ENCODE results near the gene BOK. TPM values are rescaled to one million over a fixed set of nuclear protein-coding genes. Genes with fewer than 3 reads are reported as not detected.
A peak's percentile ranks its signal among the peaks of the same experiment; 100 is the strongest.

BOK gene
- total and polyA plus RNA-seq, 3 donors from 2014 or later: 20.2 to 62.7 (median 52.0) TPM

DNA sequence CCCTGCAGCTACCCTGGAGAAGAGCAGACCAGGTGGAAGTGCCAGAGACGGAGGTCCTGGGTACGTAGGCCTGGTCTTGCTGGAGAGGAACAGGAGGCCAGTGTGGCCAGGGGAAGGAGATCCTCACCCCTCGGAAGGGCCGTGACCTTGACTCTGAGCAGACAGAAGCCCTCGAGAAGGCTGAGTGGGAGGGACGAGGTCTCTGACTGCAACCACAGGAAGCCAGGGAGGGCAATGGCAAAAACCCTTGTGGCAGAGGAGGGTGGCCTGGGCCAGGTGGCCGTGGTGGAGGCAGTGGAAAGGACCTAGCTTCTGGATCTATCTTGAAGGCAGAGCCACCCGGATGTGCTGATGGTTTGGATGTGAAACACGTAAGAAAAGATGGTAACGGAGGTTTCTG is 50.3 kb downstream of the BOK start:
- no peak for TF ChIP-seq POLR2A (IDR thresholded peaks at IDR 0.05)
- TF ChIP-seq, protein P1, sequence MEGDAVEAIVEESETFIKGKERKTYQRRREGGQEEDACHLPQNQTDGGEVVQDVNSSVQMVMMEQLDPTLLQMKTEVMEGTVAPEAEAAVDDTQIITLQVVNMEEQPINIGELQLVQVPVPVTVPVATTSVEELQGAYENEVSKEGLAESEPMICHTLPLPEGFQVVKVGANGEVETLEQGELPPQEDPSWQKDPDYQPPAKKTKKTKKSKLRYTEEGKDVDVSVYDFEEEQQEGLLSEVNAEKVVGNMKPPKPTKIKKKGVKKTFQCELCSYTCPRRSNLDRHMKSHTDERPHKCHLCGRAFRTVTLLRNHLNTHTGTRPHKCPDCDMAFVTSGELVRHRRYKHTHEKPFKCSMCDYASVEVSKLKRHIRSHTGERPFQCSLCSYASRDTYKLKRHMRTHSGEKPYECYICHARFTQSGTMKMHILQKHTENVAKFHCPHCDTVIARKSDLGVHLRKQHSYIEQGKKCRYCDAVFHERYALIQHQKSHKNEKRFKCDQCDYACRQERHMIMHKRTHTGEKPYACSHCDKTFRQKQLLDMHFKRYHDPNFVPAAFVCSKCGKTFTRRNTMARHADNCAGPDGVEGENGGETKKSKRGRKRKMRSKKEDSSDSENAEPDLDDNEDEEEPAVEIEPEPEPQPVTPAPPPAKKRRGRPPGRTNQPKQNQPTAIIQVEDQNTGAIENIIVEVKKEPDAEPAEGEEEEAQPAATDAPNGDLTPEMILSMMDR (IDR thresholded peaks at IDR 0.05): no peak
- intact Hi-C loops (cut with DNase I; ENCODE audit: low total_unique reads): no loop called here
- H3K9me3 ChIP-seq: no peaks in the 10 kb centered on the region
- H3K27me3 ChIP-seq: no peaks in the 10 kb centered on the region
- 69 to 71% methylated on average over 10 of the region's 10 CpGs for WGBS, 2 donors
- no peak for DNase-seq
- H3K27ac ChIP-seq: no peak overlapping the region
- H3K36me3 ChIP-seq (ENCODE audit: low read depth, missing control alignments): no peaks in the 10 kb centered on the region
- no peak overlapping the region for H3K4me3 ChIP-seq
- H3K4me1 ChIP-seq: peaks cover 25% of the 10 kb centered on the region

DNA sequence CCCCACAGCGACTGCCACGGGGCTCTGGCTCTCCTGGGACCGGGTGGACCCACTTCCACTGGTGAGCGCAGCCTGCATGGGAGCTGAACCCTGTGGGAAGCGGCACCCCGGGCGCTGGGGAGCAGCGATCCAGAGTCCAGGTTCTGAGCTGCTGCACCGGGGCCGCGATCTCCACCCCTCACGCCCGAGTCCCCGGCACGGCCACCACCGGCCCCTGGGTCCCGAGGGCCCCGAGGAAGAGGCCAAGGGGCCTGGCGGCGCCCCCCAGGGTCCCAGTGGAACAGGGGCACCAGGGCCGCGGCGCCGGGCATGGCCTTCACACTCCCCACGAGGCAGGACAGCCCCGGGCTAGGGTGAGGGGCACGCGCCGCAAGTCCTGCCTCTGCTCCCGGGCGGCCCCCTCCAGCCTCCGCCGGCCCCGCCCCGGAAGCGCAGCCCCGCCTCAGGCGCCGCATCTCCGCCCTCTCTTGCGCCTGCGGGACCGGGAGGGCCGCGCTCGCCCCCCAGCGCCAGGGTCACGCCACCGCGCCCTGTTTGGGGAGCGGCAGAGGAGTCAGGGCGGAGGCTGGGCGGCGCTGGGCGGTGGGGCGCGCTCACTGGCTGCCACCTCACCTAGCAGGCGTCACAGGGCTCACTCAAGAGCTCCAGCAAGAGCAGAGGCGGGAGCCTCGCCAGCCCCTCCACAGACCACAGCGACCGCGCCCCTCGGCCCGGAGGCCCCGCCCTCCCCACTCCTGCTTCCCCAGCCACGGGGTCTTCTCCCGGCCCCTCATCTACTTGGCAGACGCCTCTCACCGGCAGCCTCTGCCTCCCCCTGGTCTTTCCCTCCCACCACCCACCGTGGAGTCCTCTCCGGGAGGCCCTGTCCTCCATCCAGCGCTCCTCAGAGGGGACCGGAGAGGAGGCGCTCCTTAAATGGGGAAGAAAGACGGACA is 51.6 kb downstream of the BOK start:
- H3K27ac ChIP-seq: peak overlapping the region; percentile 73 to 86
- WGBS, 2 donors: 5 to 14% methylated on average over 29 to 76 of the region's 76 CpGs
- peak overlapping the region; percentile 48 to 66 for H3K4me3 ChIP-seq
- H3K27me3 ChIP-seq: no peaks in the 10 kb centered on the region
- TF ChIP-seq POLR2A (IDR thresholded peaks at IDR 0.05): no peak
- TF ChIP-seq, protein P1 (IDR thresholded peaks at IDR 0.05): peak; percentile 54 to 61 (median 56)
- DNase-seq: peak; percentile 85
- peaks cover 25% of the 10 kb centered on the region for H3K4me1 ChIP-seq
- intact Hi-C loops (cut with DNase I; ENCODE audit: low total_unique reads): no loop called here
- no peaks in the 10 kb centered on the region for H3K36me3 ChIP-seq (ENCODE audit: low read depth, missing control alignments)
- H3K9me3 ChIP-seq: no peaks in the 10 kb centered on the region

- intact Hi-C loops (cut with DNase I; ENCODE audit: low total_unique reads): no loop called here
- H3K36me3 ChIP-seq (ENCODE audit: low read depth, missing control alignments): no peaks in the 10 kb centered on the region
- peak overlapping the region; percentile 73 to 86 for H3K27ac ChIP-seq
- 81 to 91% methylated on average over 12 to 13 of the region's 13 CpGs for WGBS, 2 donors
- TF ChIP-seq, protein P1 (IDR thresholded peaks at IDR 0.05): no peak
- TF ChIP-seq POLR2A (IDR thresholded peaks at IDR 0.05): no peak
- H3K9me3 ChIP-seq: no peaks in the 10 kb centered on the region
- DNase-seq: no peak
- no peaks in the 10 kb centered on the region for H3K27me3 ChIP-seq
- H3K4me3 ChIP-seq: no peak overlapping the region
- peaks cover 25% of the 10 kb centered on the region for H3K4me1 ChIP-seq
Measured at GRCh38 chr2:241611062-241611461, 52.5 kb downstream of the BOK start.

DNA sequence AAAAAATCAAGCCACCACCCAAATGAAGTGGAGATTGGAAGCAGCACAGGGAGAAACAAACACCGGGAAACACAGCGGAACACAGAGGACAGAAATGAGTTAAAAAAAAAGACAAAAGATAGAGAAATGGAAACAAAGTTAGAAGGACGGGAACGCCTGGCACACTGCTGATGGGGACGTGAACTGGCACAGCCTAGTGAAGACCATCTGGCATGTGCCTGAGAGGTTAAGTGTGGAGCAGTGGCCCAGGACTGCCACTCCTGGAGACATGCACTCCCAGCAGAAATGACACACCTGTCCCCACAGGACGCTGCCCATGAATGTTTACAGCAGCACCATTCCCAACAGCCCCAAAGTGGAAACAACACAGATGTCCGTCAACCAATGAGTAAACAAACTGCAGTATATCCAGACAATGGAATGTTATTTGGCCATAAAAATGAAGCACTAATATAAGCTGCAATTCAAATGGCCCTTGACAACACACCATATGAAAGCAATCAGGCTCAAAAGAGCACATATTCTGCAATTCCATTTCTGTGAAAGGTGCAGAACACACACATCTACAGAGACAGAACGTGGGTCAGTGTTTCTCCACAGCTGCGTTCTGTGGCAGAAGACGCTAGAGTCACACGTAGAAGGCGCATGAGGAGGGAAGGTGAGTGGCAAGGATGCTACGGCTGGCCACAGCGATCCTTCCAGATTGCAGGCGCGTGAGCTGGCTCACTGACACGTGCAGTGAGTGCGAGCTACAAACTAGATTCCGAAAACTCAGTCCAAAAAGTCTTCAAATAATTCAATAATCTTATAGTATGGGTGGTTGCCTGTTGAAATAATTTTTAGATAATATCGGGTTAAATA is 53.8 kb downstream of the BOK start:
- Histone ChIP-seq H3K36me3 (ENCODE audit: low read depth, missing control alignments) (no peaks in the 10 kb centered on the region), H3K4me3 (no peak overlapping the region), H3K9me3 (no peaks in the 10 kb centered on the region), H3K27me3 (no peaks in the 10 kb centered on the region), H3K27ac (peak overlapping the region in 1 of 2 donors; percentile 53), H3K4me1 (peaks cover 27% of the 10 kb centered on the region)
- intact Hi-C loops (cut with DNase I; ENCODE audit: low total_unique reads): no loop called here
- WGBS, 2 donors: 74 to 80% methylated on average over 20 of the region's 20 CpGs
- peak; percentile 75 for DNase-seq
- TF ChIP-seq, protein P1 (IDR thresholded peaks at IDR 0.05): no peak
- no peak for TF ChIP-seq POLR2A (IDR thresholded peaks at IDR 0.05)
